Stimulated activated memory B cell treated with anti-CD40 and anti-IgM and Interleukin-4, amounts not matched to agents 10 μg/mL and 1 μg/mL and 100 μg/mL, for 72 hours (primary cell): ENCODE measurements around the gene FMNL1.
A peak's percentile ranks its signal among the peaks of the same experiment; 100 is the strongest.

Experiments used
- ATAC-seq: fragments of 150-1000 bp; cut with Tn5 transposase; 2 replicates; pipeline ENCODE4 v1.10.0; 2021
- H3K27ac Mint-ChIP-seq: one replicate; pipeline ENCODE4 v1.8.0; 2022; ENCODE audit warnings: mild to moderate bottlenecking, mixed read lengths
- H3K27me3 Mint-ChIP-seq: one replicate; pipeline ENCODE4 v1.8.0; 2022; ENCODE audit warnings: mixed read lengths
- H3K36me3 Mint-ChIP-seq: one replicate; pipeline ENCODE4 v1.8.0; 2022; ENCODE audit warnings: mixed read lengths
- H3K4me1 Mint-ChIP-seq: one replicate; pipeline ENCODE4 v1.8.0; 2022; ENCODE audit warnings: mixed read lengths
- H3K4me3 Mint-ChIP-seq: one replicate; pipeline ENCODE4 v1.8.0; 2022; ENCODE audit warnings: mild to moderate bottlenecking, moderate library complexity, mixed read lengths
- H3K9me3 Mint-ChIP-seq: one replicate; pipeline ENCODE4 v1.8.0; 2022; ENCODE audit warnings: mixed read lengths

The FMNL1 gene

DNA sequence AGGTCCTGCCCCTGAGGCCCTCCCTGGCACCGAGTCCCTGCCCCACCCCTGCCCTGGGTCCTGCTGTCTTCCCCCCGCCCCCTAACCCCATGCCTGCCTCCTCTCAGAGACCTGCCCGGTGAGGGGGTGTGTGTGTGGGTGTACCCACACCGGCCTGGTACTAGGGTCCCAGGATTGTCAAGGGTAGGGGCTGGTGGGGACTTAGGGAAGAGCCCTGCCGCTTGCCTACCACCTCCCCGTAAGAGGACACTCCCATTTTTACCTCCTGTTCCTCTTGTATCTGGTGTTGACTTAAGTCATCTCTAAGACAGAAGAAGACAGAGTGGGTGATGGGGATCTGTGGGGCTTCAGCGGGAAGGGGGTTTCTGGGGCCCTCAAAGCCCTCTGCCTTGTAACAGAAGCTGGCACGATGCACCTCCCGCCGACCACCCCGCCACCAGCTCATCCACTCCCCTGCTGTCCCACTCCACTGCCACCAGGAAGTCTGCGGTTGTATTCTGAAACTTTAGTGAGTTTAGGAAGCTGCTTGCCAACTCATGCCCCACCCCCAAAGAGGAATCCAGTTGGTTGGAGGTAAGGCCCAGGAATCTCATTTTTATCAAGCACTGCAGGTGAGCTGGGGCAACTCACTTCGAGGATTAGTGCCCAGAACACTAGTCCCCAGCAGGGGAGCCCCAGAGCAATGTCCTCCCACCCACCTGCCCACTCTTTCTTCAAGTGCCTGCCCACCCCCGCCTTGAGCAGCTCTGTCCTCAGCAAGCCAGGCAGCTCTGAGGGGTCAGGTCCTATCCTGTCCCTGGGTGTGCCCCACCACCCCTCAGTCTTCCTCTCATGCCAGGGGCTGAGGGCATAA, 34.7 kb downstream of the FMNL1 start:
- Mint-ChIP-seq H3K36me3 (peaks cover 14% of the 10 kb centered on the region), H3K4me1 (peaks cover 47% of the 10 kb centered on the region), H3K9me3 (no peaks in the 10 kb centered on the region), H3K27ac (no peak overlapping the region), H3K27me3 (no peaks in the 10 kb centered on the region), H3K4me3 (no peak overlapping the region)
- ATAC-seq, result no peak

DNA sequence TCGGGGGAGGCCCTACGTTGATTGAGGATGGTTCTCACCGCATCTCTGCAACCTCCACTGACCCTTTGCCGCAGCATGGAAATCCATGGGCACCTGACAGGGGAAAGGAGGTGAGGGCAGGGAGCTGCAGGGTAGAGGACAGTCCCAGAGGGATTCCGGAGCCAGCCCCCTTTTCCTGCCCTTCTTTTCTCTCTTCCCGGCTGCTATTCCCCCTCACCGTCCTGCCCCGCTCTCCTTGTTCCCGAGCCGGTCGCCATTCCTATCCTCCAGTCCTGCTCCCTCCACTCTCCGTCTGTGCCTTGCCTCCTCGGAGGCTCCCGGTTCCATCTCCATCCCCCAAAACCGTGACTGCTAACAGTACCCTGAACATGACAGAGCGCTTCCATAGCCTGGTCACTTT, 35.4 kb downstream of the FMNL1 start:
- ATAC-seq, result no peak
- Mint-ChIP-seq H3K4me3 (no peak overlapping the region), H3K4me1 (peaks cover 52% of the 10 kb centered on the region), H3K27ac (peak overlapping the region; percentile 42), H3K9me3 (no peaks in the 10 kb centered on the region), H3K27me3 (no peaks in the 10 kb centered on the region), H3K36me3 (peaks cover 14% of the 10 kb centered on the region)

DNA sequence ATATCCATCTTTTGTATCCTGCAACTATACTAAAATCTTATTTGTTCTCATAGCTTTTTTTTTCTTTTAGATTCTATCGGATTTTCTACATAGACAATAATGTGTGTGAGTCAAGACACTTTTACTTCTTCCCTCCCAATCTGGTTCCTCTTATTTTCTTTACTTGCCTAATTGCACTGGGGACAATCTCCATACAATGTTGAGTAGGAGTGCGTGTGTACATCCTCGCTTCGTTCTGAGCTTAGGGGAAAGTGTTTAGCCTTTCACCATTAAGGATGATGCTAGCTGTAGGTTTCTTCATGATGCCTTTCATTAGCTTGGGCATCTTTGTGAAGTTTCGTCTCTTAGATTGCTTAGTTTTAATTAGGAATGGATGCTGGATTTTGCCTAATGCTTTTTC, 37.3 kb downstream of the FMNL1 start:
- Mint-ChIP-seq H3K4me3 (no peak overlapping the region), H3K27me3 (no peaks in the 10 kb centered on the region), H3K9me3 (no peaks in the 10 kb centered on the region), H3K36me3 (peaks cover 17% of the 10 kb centered on the region), H3K4me1 (peaks cover 51% of the 10 kb centered on the region), H3K27ac (no peak overlapping the region)
- ATAC-seq, result no peak

DNA sequence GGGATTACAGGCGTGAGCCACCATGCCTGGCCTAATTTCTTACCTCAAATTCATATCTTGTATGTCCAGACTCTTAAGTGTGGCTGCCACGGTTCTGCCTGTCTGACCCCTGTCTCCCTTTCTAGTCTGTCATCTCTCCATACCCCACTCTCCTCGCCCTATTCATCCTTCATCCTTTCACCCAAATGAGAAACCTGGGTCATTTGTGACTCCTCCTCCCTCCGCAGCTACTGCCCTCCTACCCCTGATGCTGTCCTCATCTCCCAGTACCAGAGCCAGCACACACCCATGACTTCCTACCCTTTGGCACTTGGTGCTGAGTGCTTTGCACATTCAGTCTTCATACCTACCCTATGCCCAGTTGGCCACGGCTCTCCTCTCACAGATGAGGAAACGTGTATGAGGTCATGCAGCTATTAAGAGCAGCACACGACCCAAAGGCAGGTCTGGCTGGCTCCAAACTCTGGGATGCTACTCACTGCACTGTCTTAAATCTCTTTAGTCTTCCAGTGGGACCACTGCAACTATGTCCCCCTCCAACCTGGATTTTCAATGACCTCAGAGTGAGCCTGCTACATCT, 38.6 kb downstream of the FMNL1 start:
- peaks cover 45% of the 10 kb centered on the region for H3K4me1 Mint-ChIP-seq
- no peaks in the 10 kb centered on the region for H3K9me3 Mint-ChIP-seq

DNA sequence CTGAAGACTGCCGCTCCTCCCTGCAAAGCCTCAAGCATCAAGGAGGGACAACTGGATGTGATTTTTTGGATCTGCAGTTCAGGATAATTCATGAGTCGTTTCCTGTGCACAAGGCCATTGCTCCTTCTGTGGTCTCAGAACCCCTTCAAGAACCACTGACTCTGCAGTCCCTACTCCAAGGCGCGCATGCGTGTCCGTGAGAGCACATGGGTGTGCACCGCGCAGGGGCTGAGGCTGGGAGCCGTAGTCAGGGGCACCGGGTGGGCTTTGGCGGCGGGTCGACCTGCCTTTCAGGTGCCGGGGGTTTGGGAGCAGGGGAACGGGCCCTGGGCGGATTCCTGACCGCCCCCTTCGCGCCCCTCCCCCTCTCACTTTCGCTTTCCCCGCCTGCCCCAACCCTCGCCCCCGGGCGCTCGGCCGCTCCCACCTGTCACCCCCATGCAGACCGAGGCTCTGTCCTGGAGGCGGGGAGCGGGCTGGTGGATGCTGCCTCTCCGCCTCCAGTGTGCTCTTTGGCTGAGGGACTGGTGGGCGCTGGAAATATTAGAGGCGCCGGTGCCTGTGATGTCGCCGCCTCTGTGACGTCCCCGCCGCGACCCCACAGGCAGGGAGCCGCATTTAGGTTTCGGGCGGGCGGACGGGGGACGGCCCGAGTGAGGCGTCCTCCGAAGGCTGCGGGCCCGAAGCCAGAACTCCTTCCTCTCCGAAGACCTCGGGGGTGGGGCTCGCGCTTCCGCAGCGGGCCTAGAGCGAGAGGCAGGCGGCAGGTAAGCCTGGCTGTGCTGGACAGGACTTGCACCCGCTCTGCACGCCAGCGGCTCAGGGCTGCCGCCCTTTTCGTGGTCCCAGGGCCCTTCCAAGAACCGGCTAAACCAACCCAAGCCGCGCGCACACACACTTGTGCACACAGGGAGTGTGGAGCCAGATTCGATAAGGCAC, 40.2 kb downstream of the FMNL1 start, which contains the start of gene SPATA32:
SPATA32 (minus strand) TSS at position 518 of the 939 bp plus-strand sequence; CDS start at position 440, 78 bp downstream.
- no peaks in the 10 kb centered on the region for H3K9me3 Mint-ChIP-seq
- peaks cover 36% of the 10 kb centered on the region for H3K4me1 Mint-ChIP-seq

More for the DNA sequence above, 38.6 kb downstream of the FMNL1 start:
- H3K27ac Mint-ChIP-seq, result peak overlapping the region; percentile 77
- H3K4me3 Mint-ChIP-seq, result no peak overlapping the region
- peaks cover 22% of the 10 kb centered on the region for H3K36me3 Mint-ChIP-seq
- ATAC-seq, result no peak
- no peaks in the 10 kb centered on the region for H3K27me3 Mint-ChIP-seq

DNA sequence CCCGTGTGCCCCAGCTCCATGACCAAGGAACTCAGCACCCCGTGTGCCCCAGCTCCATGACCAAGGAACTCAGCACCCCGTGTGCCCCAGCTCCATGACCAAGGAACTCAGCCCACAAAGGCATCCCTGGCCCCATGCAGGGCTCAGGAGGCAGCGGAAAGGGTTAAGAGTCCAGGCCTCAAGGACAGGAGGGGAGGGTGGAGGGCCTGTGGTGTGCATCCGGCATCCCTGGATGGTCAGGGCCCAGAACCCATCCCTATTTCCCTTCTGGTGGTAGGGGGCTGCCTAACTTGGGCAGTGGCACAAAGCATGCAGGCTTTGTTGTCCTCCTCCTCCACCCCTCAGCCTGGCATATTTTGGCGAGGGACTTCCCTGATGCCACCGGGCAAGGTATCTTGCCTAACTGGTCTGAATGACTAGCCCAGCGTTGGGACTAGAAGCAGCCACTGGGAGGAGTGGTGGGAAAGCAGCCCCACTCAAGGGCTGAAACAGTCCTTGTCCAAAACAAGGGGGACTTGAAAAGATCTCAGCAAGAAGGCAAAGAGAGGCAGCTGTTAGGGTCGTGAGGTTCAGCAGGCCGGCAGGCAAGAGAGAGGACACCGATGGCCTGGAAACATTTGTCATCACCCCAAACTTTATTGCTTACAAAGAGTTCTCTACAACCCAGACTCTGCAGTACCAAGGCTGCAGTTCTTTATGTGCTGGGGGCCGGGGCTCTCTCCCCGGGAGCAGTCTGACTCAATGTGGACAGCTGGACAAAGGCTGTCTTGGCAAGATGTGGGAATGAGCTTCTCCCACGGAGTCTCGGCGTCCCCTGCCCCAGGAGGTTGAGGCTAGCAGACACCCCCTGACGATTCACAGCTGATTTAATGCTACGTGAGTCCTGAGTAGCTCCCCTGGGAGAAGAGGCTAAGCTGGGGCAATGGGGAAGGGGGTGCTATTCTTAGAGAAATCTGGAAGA, 41.1 kb downstream of the FMNL1 start:
- ATAC-seq, result peak; percentile 22
- Mint-ChIP-seq H3K4me1 (peaks cover 35% of the 10 kb centered on the region), H3K36me3 (peaks cover 30% of the 10 kb centered on the region), H3K4me3 (peak overlapping the region; percentile 83), H3K9me3 (no peaks in the 10 kb centered on the region), H3K27ac (peak overlapping the region; percentile 77), H3K27me3 (no peaks in the 10 kb centered on the region)

More for the DNA sequence above, 40.2 kb downstream of the FMNL1 start, which contains the start of gene SPATA32:
- Mint-ChIP-seq H3K27ac (peak within 1 kb of the TSS; percentile 77), H3K4me3 (peak within 1 kb of the TSS; percentile 83), H3K27me3 (no peaks in the 10 kb centered on the region), H3K36me3 (peaks cover 28% of the 10 kb centered on the region)
- ATAC-seq, result peak; percentile 80

DNA sequence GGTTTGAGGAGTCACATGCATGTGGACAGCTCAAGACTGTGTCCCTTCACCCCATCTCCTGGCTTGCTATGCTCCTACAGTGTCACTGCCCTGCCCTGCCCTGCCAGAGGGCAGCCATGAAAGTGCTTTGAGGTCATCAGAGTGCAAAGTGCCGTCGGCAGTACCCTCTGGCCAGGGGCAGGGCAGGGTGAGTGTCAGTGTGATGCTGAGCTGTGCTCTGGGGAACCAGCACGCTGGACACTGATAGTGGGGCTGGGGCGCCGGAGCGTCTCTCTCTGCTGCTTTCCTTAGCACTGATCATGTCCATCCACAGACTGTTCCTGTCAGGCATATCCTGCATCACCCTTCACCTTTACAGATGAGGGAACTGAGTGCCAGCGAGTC, 41.8 kb downstream of the FMNL1 start:
- Mint-ChIP-seq H3K4me3 (no peak overlapping the region), H3K9me3 (no peaks in the 10 kb centered on the region), H3K4me1 (peaks cover 36% of the 10 kb centered on the region), H3K27ac (peak overlapping the region; percentile 77), H3K36me3 (peaks cover 35% of the 10 kb centered on the region), H3K27me3 (no peaks in the 10 kb centered on the region)
- ATAC-seq, result no peak

DNA sequence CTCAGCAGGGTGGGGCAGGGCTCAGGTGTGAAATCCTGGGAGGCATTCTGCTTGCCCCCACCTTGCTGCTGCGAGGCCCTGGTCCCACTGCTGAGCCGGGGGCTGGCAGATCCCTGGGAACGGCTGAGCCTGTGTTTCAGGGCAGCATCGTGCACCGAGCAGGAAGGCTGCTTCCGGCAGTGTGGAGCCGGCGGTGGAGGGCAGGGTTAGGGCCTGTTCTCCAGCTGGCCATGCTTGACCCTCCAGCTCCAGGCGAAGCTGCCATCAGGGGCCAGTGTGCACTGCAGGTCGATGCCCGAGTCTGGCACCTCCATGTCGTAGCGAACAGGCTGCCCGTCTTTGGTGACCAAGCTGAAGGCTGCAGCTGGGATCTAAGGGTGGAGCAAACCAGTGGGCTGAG, 42.7 kb downstream of the FMNL1 start:
- H3K9me3 Mint-ChIP-seq, result no peaks in the 10 kb centered on the region
- H3K36me3 Mint-ChIP-seq, result peaks cover 44% of the 10 kb centered on the region
- H3K27ac Mint-ChIP-seq, result no peak overlapping the region
- H3K4me3 Mint-ChIP-seq, result no peak overlapping the region
- peaks cover 36% of the 10 kb centered on the region for H3K4me1 Mint-ChIP-seq
- H3K27me3 Mint-ChIP-seq, result no peaks in the 10 kb centered on the region
- ATAC-seq, result no peak

DNA sequence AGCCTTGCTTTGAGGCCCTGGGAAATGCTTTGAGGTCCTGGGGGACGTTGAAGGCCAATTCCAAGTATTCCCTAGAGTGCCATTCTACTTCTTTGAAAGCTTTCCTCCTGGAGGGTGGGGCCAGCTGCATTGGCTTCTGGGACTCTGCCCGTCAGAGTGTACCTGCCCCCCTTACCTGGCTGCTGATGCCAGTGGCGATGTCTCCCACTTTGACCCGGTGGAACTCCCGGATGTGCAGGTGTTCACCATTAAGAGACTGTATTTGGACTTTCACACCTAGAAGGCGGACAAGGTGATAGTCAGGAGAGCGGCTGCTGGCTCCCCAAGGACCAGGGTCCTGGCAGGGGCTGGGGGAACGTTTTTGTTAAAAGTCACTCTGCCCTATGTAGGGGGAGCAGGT, 43.3 kb downstream of the FMNL1 start:
- no peak for ATAC-seq
- Mint-ChIP-seq H3K27me3 (no peaks in the 10 kb centered on the region), H3K27ac (peak overlapping the region; percentile 24), H3K9me3 (no peaks in the 10 kb centered on the region), H3K4me3 (peak overlapping the region; percentile 41), H3K4me1 (peaks cover 40% of the 10 kb centered on the region), H3K36me3 (peaks cover 50% of the 10 kb centered on the region)

DNA sequence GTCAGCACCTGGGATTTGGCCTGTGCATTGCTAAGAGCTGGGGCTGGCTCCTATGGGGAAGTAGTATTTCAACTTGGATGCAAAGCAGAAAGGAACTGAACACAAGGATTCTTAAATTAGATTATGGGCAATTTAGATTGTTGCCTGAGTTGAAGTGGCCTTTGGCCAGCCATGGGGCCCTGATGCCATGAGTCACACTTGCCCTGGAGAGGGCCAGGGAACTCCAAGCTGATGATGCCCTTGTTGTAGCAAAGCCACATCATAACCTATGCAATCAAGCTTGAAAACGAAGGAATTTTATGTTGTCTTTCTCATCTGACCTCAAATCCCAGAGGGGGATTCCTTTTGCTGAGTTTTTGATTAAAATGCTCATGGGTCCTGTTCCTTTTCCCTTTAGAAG, 44.1 kb downstream of the FMNL1 start:
- no peak for ATAC-seq
- Mint-ChIP-seq H3K4me3 (no peak overlapping the region), H3K4me1 (peaks cover 48% of the 10 kb centered on the region), H3K27me3 (no peaks in the 10 kb centered on the region), H3K27ac (no peak overlapping the region), H3K36me3 (peaks cover 58% of the 10 kb centered on the region), H3K9me3 (no peaks in the 10 kb centered on the region)

DNA sequence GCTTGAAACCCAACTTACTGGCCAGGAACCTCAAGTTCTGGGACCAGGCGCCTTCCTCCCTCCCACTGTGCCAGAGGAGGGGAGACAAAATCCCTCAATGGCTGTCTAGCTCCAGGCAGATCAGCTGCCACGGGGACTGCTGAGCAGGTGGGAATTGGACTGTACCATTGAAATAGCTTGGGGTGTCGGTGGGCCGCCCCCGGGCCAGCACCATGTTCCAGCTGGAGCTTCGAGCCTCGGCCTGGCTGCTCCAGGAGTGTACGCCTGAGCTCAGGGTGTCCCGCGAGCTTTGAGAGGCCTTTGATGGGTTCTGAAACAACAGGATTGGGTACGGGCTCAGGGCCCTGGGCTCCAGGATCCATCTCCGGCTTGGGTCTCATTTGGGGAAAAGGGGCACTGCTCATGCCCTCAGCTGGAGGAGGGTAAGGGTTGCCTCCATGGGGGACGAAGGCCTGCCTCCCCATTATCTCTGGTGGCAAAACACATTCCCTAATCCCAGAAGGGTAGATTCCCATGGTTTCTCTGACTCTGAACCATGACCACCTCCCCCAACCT, 44.8 kb downstream of the FMNL1 start:
- Mint-ChIP-seq H3K4me1 (peaks cover 48% of the 10 kb centered on the region), H3K4me3 (no peak overlapping the region), H3K9me3 (no peaks in the 10 kb centered on the region), H3K27ac (no peak overlapping the region), H3K36me3 (peaks cover 62% of the 10 kb centered on the region), H3K27me3 (no peaks in the 10 kb centered on the region)
- ATAC-seq, result no peak

DNA sequence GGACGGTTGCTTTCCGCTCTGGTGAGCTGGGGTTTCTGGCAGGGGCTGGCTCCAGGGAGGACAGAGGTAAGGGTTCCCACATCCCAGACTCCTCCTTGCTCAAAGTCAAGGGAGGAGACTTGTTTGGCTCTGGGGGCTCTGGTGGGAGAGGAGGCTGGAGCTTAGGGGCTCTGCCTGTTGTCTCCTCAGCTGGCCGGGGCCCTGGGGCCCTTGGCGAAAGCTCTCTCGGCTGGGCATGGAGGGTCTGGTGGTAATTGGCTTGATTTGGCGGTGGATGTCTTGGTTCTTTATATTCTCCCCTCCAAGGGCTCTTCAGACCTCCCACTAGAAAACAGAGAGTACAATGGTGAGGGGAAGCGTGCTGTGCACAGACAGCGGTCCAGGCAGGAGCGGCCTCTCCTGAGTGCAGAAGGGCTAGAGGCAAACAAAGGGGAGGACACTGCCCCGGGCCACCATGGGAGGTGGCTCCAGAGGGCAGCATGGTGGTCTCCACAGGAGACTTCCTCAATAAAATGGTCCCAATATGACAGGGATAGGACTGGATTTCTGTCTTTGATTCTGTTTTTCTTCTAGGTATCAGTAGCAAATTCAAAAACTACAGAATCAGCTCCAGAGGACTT, 45.9 kb downstream of the FMNL1 start:
- Mint-ChIP-seq H3K36me3 (peaks cover 62% of the 10 kb centered on the region), H3K4me3 (peak overlapping the region; percentile 28), H3K4me1 (peaks cover 37% of the 10 kb centered on the region), H3K27ac (peak overlapping the region; percentile 67), H3K27me3 (no peaks in the 10 kb centered on the region), H3K9me3 (no peaks in the 10 kb centered on the region)
- no peak for ATAC-seq

DNA sequence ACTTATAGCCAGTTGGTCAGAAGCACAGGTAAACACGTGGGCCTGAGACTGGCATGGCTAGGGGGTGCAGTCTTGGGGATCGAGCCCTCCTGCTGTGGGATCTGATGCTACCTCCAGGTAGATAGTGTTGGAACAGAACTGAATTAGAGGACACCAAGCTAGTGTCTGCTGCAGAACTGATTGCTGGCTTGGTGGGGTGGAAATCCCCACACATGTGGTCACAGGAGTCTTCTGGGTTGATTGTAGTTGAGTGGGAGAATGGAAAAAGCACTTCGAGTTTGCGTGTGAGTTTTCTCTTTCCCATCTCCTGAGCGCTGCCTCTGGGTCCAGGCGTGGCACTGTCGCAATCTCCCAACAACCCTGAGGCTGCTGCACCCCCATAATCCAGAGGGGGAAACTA, 48.2 kb downstream of the FMNL1 start:
- H3K27me3 Mint-ChIP-seq, result no peaks in the 10 kb centered on the region
- ATAC-seq, result peak; percentile 31
- H3K27ac Mint-ChIP-seq, result peak overlapping the region; percentile 44
- H3K36me3 Mint-ChIP-seq, result peaks cover 69% of the 10 kb centered on the region
- no peaks in the 10 kb centered on the region for H3K9me3 Mint-ChIP-seq
- no peak overlapping the region for H3K4me3 Mint-ChIP-seq
- peaks cover 26% of the 10 kb centered on the region for H3K4me1 Mint-ChIP-seq
